ENCODE data around the gene PPP1R1C. TPM values are rescaled to one million over a fixed set of nuclear protein-coding genes. Genes with fewer than 3 reads are reported as not detected.

The PPP1R1C gene
- total and polyA plus RNA-seq, 5 donors from 2014 or later: not detected

GRCh38 chr2:182080493-182080892, 94.8 kb downstream of the PPP1R1C start:
- Histone ChIP-seq H3K36me3 (ENCODE audit: control insufficient read depth, insufficient read depth, low read length) (no peaks in the 10 kb centered on the region), H3K27ac (ENCODE audit: insufficient read depth, low read length, poor library complexity, severe bottlenecking) (no peak overlapping the region), H3K27me3 (ENCODE audit: control insufficient read depth, insufficient read depth, low read length) (no peaks in the 10 kb centered on the region), H3K4me1 (ENCODE audit: control insufficient read depth, insufficient read depth, low read length, poor library complexity, severe bottlenecking) (no peaks in the 10 kb centered on the region), H3K9me3 (ENCODE audit: control insufficient read depth in 2 of 2, low read length in 2 of 2) (no peaks in the 10 kb centered on the region), H3K4me3 (ENCODE audit: low read depth, low read length) (no peak overlapping the region)
- Mint-ChIP-seq H3K27ac (no peak overlapping the region), H3K27me3 (no peaks in the 10 kb centered on the region), H3K9me3 (peaks cover 0 to 1% (median 0%) of the 10 kb centered on the region in 7 donors), H3K4me1 (no peaks in the 10 kb centered on the region), H3K4me3 (no peak overlapping the region), H3K36me3 (no peaks in the 10 kb centered on the region)
- DNase-seq (no peak), ATAC-seq (ENCODE audit: low read depth in 2 of 2) (no peak)

- H3K27ac Mint-ChIP-seq: no peak overlapping the region
- no peaks in the 10 kb centered on the region for H3K27me3 Mint-ChIP-seq
- Histone ChIP-seq H3K27me3 (ENCODE audit: control insufficient read depth, insufficient read depth, low read length) (no peaks in the 10 kb centered on the region), H3K36me3 (ENCODE audit: control insufficient read depth, insufficient read depth, low read length) (no peaks in the 10 kb centered on the region), H3K27ac (ENCODE audit: insufficient read depth, low read length, poor library complexity, severe bottlenecking) (no peak overlapping the region), H3K9me3 (ENCODE audit: control insufficient read depth in 2 of 2, low read length in 2 of 2) (no peaks in the 10 kb centered on the region), H3K4me3 (ENCODE audit: low read depth, low read length) (no peak overlapping the region), H3K4me1 (ENCODE audit: control insufficient read depth, insufficient read depth, low read length, poor library complexity, severe bottlenecking) (no peaks in the 10 kb centered on the region)
- H3K4me1 Mint-ChIP-seq: no peaks in the 10 kb centered on the region
- H3K9me3 Mint-ChIP-seq: peaks cover 0 to 1% (median 0%) of the 10 kb centered on the region in 7 donors
- H3K36me3 Mint-ChIP-seq: no peaks in the 10 kb centered on the region
- ATAC-seq (ENCODE audit: low read depth in 2 of 2): no peak
- no peak overlapping the region for H3K4me3 Mint-ChIP-seq
- no peak for DNase-seq
These were observed 96.1 kb downstream of the PPP1R1C start for GRCh38 chr2:182081602-182082260.

GRCh38 chr2:182088681-182089320, 103.1 kb downstream of the PPP1R1C start:
- Mint-ChIP-seq H3K27ac (no peak overlapping the region), H3K4me1 (peaks cover 0 to 3% (median 0%) of the 10 kb centered on the region in 4 donors), H3K36me3 (no peaks in the 10 kb centered on the region), H3K4me3 (no peak overlapping the region), H3K9me3 (peaks cover 0 to 5% (median 2%) of the 10 kb centered on the region in 7 donors), H3K27me3 (no peaks in the 10 kb centered on the region)
- Histone ChIP-seq H3K27me3 (ENCODE audit: control insufficient read depth, insufficient read depth, low read length) (no peaks in the 10 kb centered on the region), H3K4me1 (ENCODE audit: control insufficient read depth, insufficient read depth, low read length, poor library complexity, severe bottlenecking) (no peaks in the 10 kb centered on the region), H3K36me3 (ENCODE audit: control insufficient read depth, insufficient read depth, low read length) (no peaks in the 10 kb centered on the region), H3K27ac (ENCODE audit: insufficient read depth, low read length, poor library complexity, severe bottlenecking) (no peak overlapping the region), H3K4me3 (ENCODE audit: low read depth, low read length) (no peak overlapping the region), H3K9me3 (ENCODE audit: control insufficient read depth in 2 of 2, low read length in 2 of 2) (no peaks in the 10 kb centered on the region)
- ATAC-seq (ENCODE audit: low read depth in 2 of 2) (no peak), DNase-seq (no peak)

GRCh38 chr2:182090486-182090885, 104.8 kb downstream of the PPP1R1C start:
- no peaks in the 10 kb centered on the region for H3K27me3 Mint-ChIP-seq
- Histone ChIP-seq H3K36me3 (ENCODE audit: control insufficient read depth, insufficient read depth, low read length) (no peaks in the 10 kb centered on the region), H3K9me3 (ENCODE audit: control insufficient read depth in 2 of 2, low read length in 2 of 2) (no peaks in the 10 kb centered on the region), H3K4me1 (ENCODE audit: control insufficient read depth, insufficient read depth, low read length, poor library complexity, severe bottlenecking) (no peaks in the 10 kb centered on the region), H3K27me3 (ENCODE audit: control insufficient read depth, insufficient read depth, low read length) (no peaks in the 10 kb centered on the region), H3K27ac (ENCODE audit: insufficient read depth, low read length, poor library complexity, severe bottlenecking) (no peak overlapping the region), H3K4me3 (ENCODE audit: low read depth, low read length) (no peak overlapping the region)
- no peaks in the 10 kb centered on the region for H3K36me3 Mint-ChIP-seq
- ATAC-seq (ENCODE audit: low read depth in 2 of 2) (no peak), DNase-seq (no peak)
- peaks cover 0 to 3% (median 0%) of the 10 kb centered on the region in 4 donors for H3K4me1 Mint-ChIP-seq
- no peak overlapping the region for H3K4me3 Mint-ChIP-seq
- peaks cover 0 to 5% (median 2%) of the 10 kb centered on the region in 7 donors for H3K9me3 Mint-ChIP-seq
- H3K27ac Mint-ChIP-seq: no peak overlapping the region

- DNase-seq (no peak), ATAC-seq (ENCODE audit: low read depth in 2 of 2) (no peak)
- Mint-ChIP-seq H3K27ac (no peak overlapping the region), H3K27me3 (peaks cover 4% of the 10 kb centered on the region), H3K9me3 (peaks cover 0 to 7% (median 4%) of the 10 kb centered on the region in 7 donors), H3K4me3 (no peak overlapping the region), H3K36me3 (no peaks in the 10 kb centered on the region), H3K4me1 (peaks cover 0 to 3% (median 0%) of the 10 kb centered on the region in 4 donors)
- Histone ChIP-seq H3K36me3 (ENCODE audit: control insufficient read depth, insufficient read depth, low read length) (no peaks in the 10 kb centered on the region), H3K27me3 (ENCODE audit: control insufficient read depth, insufficient read depth, low read length) (no peaks in the 10 kb centered on the region), H3K4me3 (ENCODE audit: low read depth, low read length) (no peak overlapping the region), H3K4me1 (ENCODE audit: control insufficient read depth, insufficient read depth, low read length, poor library complexity, severe bottlenecking) (no peaks in the 10 kb centered on the region), H3K9me3 (ENCODE audit: control insufficient read depth in 2 of 2, low read length in 2 of 2) (no peaks in the 10 kb centered on the region), H3K27ac (ENCODE audit: insufficient read depth, low read length, poor library complexity, severe bottlenecking) (no peak overlapping the region)
These were observed 112.0 kb downstream of the PPP1R1C start for GRCh38 chr2:182097571-182098164.

GRCh38 chr2:182098648-182099047, 113.0 kb downstream of the PPP1R1C start:
- Histone ChIP-seq H3K27me3 (ENCODE audit: control insufficient read depth, insufficient read depth, low read length) (no peaks in the 10 kb centered on the region), H3K9me3 (ENCODE audit: control insufficient read depth in 2 of 2, low read length in 2 of 2) (no peaks in the 10 kb centered on the region), H3K4me3 (ENCODE audit: low read depth, low read length) (no peak overlapping the region), H3K36me3 (ENCODE audit: control insufficient read depth, insufficient read depth, low read length) (no peaks in the 10 kb centered on the region), H3K27ac (ENCODE audit: insufficient read depth, low read length, poor library complexity, severe bottlenecking) (no peak overlapping the region), H3K4me1 (ENCODE audit: control insufficient read depth, insufficient read depth, low read length, poor library complexity, severe bottlenecking) (no peaks in the 10 kb centered on the region)
- no peak for DNase-seq
- no peaks in the 10 kb centered on the region for H3K4me1 Mint-ChIP-seq
- H3K27ac Mint-ChIP-seq: no peak overlapping the region
- no peaks in the 10 kb centered on the region for H3K36me3 Mint-ChIP-seq
- no peak overlapping the region for H3K4me3 Mint-ChIP-seq
- no peak for ATAC-seq (ENCODE audit: low read depth in 2 of 2)
- H3K27me3 Mint-ChIP-seq: peaks cover 4% of the 10 kb centered on the region
- H3K9me3 Mint-ChIP-seq: peaks cover 0 to 9% (median 1%) of the 10 kb centered on the region in 7 donors

GRCh38 chr2:182101263-182101662, 115.6 kb downstream of the PPP1R1C start:
- Histone ChIP-seq H3K27ac (ENCODE audit: insufficient read depth, low read length, poor library complexity, severe bottlenecking) (no peak overlapping the region), H3K36me3 (ENCODE audit: control insufficient read depth, insufficient read depth, low read length) (no peaks in the 10 kb centered on the region), H3K4me3 (ENCODE audit: low read depth, low read length) (no peak overlapping the region), H3K27me3 (ENCODE audit: control insufficient read depth, insufficient read depth, low read length) (no peaks in the 10 kb centered on the region), H3K9me3 (ENCODE audit: control insufficient read depth in 2 of 2, low read length in 2 of 2) (no peaks in the 10 kb centered on the region), H3K4me1 (ENCODE audit: control insufficient read depth, insufficient read depth, low read length, poor library complexity, severe bottlenecking) (no peaks in the 10 kb centered on the region)
- ATAC-seq (ENCODE audit: low read depth in 2 of 2): no peak
- H3K4me3 Mint-ChIP-seq: no peak overlapping the region
- H3K9me3 Mint-ChIP-seq: peaks cover 0 to 9% (median 0%) of the 10 kb centered on the region in 7 donors
- H3K27ac Mint-ChIP-seq: no peak overlapping the region
- H3K4me1 Mint-ChIP-seq: no peaks in the 10 kb centered on the region
- peaks cover 5% of the 10 kb centered on the region for H3K27me3 Mint-ChIP-seq
- H3K36me3 Mint-ChIP-seq: no peaks in the 10 kb centered on the region
- DNase-seq: peak in 1 of 3 donors; percentile 5
